IPS DF 4.7 (cell line): ENCODE data around the gene PDC.
"Not testable (repeated sequence)": the region's sequence is repeated elsewhere in the genome, so short reads cannot be mapped to it uniquely, and the experiment has no call there.

Experiments
- DNase-seq: peaks from one replicate; pipeline ENCODE4 v3.0.0-alpha.2; 2013; ENCODE audit warnings: low spot score; ENCODE audit errors: extremely low read depth

The PDC gene

DNA sequence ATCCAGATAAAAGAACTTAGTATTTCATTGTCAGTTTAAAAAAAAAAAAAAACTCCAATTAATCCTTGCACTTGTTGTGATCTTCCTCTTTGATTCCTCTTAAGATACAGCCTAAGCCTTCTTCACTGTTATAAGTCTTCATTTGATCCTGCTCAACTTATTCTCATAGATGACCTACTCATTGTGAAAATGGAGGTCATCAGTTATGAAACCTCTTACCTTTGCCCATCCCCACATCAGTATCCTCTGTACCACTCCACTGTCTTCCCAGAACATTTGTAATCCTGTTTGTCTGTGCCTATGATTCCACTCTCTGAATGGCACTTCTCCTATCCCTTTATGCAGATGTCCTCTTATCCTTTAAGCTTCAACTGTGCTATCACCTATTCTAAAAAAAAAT, 57.3 kb downstream of the PDC start:
- DNase-seq: no peak

DNA sequence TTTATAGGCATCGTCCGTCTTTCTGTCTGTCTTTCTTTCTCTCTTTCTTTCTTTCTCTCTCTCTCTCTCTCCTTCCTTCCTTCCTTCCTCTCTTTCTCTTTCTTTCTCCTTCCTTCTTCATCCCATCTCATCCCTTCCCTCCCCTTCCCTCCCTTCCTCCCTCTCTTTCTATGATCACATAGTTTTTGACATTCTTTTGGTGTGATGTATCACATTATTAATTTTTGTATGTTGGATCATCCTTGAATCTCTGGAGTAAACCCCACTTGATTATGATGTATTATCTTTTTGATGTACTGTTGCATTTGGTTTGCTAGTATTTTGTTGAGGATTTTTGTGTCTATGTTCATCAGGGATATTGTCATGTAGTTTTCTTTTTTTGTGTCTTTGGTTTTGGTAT, 59.5 kb downstream of the PDC start:
- DNase-seq: not testable (repeated sequence)
